GM18907 (cell line): ENCODE data around the gene A2ML1.
"Not testable (repeated sequence)": the region's sequence is repeated elsewhere in the genome, so short reads cannot be mapped to it uniquely, and the experiment has no call there.

Experiments
- ATAC-seq: cut with Tn5 transposase; IDR thresholded peaks from one replicate; pipeline ENCODE4 v1.9.1; 2021; ENCODE audit warnings: mild to moderate bottlenecking, moderate library complexity; ENCODE audit not compliant: unreplicated experiment

Gene A2ML1

DNA sequence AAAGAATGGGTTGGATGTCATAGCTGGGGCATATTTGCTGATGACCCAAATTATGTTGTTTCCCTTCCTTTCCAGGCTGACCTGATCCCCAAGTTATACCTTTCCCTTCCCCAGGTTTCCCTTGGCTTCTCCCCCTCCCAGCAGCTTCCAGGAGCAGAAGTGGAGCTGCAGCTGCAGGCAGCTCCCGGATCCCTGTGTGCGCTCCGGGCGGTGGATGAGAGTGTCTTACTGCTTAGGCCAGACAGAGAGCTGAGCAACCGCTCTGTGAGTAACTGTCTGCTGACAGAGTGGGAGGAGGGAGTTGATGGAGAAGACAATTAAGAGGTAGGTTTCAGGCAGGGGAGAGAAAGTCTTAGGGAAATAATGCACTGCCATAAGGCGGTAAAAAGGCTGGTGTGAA lies 25.0 kb downstream of the A2ML1 start:
- ATAC-seq = no peak

DNA sequence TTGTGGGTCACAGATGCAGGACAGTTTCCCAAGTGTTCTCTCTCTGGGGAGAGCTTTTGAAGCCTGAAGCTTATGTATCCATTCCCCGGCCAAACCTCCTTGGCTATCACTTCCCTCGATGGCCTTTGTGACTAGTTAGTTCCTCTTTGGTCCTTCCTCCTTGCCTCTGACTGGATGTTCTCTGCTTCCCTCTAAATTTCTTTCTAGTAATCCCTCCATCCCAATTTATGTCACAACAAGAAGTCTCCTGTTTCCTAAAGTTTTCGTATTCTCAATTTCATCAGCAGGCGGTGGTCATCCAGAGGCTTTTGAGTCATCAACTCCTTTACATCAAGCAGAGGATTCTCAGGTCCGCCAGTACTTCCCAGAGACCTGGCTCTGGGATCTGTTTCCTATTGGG lies 27.5 kb downstream of the A2ML1 start:
- ATAC-seq = no peak

DNA sequence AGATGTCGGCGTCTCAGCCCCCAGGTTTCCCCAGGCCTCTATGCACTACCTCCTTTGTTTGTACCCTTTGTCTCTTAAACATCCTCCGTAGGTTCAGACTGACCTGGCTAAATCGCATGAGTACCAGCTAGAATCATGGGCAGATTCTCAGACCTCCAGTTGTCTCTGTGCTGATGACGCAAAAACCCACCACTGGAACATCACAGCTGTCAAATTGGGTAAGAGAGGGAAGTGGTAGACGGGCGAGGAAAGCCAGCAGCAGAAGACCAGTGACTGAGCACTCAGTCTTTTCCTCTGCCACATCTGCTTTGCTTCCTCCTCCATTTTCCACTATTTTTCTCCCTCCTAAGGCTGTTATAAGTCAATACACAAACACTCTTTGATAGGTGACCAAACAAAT lies 29.7 kb downstream of the A2ML1 start:
- ATAC-seq = no peak

DNA sequence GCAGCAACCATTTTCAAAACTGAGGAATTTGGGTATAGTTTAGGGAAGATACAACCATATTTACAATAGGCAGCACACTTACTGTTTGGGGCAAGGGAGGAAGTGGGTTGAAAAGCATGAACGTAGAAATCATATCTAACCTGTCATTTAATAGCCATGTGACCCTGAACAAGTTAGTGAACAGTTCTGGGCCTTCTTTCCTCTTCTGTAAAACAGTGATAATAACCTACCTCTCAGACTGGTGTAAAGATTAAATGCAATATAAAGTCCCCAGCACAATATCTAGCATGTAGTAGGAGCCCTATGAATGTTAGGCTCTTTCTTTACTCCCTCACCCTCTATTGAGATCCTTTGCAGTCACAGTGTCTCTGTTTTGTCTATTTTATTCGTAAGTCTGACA lies 33.5 kb downstream of the A2ML1 start:
- no peak for ATAC-seq

DNA sequence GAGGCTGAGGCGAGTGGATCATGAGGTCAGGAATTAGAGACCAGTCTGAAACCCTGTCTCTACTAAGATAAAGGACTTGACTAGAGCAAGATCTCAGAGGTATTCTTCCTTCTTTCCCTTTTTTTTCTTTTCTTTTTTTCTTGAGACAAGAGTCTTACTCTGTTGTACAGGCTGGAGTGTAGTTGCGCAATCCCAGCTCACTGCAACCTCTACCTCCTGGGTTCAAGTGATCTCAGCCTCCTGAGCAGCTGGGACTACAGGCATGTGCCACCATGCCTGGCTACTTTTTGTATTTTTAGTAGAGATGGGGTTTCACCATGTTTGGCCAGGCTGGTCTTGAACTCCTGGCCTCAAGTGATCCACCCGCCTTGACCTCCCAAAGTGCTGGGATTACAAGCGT lies 37.0 kb downstream of the A2ML1 start:
- not testable (repeated sequence) for ATAC-seq

DNA sequence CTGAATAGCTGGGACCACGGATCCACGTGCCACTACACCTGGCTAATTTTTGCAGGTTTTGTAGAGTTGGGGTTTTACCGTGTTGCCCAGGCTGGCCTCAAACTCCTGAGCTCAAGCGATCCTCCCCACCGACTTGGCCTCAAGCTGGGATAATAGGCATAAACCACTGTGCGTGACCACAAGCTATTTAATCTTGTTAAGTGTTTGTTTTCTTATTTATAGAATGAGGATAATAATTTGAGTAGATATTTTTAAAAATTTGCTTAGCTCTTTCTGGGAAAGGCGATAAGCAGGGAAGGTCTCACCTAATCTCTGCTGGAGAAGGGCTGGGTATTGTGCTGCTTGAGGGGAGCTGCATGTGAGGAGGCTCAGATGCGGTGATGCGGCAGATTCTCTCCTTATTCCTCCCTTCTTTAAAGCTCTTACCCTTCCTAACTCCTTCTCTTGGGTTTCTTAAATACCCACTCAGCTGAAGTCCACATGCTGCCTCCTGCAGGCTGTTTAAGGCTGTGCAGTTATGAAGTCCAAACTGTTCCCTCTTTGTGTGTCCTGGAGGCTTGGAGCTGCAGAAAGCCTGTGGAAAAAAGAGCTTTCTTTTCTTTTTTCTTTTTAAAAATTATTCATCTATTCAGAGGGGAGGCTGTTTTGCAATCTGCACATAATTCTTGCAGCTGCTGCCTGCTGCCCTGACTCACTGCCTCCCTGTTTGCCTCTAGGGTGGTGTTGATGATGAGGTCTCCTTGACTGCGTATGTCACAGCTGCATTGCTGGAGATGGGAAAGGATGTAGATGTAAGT lies 37.9 kb downstream of the A2ML1 start:
- no peak for ATAC-seq

GRCh38 chr12:8866429-8866828 lies 44.0 kb downstream of the A2ML1 start:
- ATAC-seq = no peak

DNA sequence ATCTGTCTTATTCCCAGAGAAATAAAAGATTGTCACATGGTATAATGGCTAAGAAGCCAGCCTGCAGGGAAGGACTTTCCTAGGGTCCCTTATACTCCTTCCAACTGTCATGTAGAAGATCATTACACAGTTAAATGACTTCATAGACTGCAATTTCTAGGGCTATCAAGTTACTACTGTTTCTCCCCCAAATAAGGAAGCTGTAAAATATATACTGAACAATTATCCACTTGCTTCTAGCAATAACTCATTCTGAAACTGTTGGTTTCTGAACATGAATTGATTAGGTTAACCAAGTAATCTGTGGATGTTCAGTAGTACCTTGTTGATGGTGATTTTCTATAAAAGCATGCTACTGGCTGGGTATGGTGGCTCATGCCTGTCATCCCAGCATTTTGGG lies 44.6 kb downstream of the A2ML1 start:
- no peak for ATAC-seq

- ATAC-seq = no peak
Observed at GRCh38 chr12:8867786-8868185, 45.4 kb downstream of the A2ML1 start.

GRCh38 chr12:8870586-8870985 lies 48.2 kb downstream of the A2ML1 start:
- ATAC-seq = no peak

DNA sequence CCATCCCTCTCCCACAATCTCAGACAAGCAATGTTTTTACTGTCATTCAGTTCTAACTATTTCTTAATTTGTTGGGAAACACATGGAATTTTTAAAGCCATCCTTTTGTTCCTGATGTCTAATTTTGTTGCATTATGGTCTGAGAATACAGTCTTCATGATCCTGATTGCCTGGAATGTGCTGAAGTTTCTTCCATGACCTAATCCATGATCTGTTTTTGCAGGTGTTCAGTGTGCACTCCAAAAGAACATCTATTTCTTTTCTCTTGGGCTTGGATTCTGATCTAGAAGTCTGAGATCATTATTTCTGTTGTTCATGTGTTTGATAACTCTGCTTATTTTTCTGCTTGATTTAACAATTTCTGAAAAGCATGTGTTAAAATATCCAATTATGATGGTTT lies 48.6 kb downstream of the A2ML1 start:
- no peak for ATAC-seq

- no peak for ATAC-seq
Observed at GRCh38 chr12:8876887-8877286, 54.5 kb downstream of the A2ML1 start.

DNA sequence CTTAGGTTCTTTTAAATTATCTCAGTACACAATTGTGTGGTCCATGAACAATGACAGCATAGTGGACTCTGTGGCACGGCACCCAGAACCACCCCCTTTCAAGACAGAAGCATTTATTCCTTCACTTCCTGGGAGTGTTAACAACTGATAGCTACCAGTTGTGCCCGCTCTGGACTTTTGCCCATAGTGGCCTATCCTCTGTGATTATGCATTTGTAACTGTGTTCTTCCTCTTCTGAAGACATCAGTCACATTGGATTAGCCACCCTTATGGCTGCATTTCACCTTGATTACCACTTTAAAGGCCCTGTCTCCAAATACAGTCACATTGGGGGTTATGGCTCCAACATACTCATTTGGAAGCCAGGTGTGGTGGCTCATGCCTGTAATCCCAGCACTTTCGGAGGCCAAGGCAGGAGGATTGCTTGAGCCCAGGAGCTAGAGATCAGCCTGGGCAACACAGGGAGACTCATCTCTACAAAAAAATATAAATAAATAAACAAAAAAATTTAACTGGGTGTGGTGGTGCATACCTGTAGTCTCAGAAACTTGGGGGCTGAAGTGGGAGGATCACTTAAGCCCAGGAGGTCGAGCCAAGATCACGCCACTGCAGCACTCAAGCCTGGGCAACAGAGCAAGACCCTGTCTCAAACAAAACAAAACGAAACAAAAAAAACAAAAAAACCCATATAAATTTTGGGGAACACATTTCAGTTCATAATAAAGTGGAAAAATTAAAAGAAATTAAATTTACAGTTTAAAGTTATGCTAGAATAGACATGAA lies 64.3 kb downstream of the A2ML1 start:
- ATAC-seq = no peak

DNA sequence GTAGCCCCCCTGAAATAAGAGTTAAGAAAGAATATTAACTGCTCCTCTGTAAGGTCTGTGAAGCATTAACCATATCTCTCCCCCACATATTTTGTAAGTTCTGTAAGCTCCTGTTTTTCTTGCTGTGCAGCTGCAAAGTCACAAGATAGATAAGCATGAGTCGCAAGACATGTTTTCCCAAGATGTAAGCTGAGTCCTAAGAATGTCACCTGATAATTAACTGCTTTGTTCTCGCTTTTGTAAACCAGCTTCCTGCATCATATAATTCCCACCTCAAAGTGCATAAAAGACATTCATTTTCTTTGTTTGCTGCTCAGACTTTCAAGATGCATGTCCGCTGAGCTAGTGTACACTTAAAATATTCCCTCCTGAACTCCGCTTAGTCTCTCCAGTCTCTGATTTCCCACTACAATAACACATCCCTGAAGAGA lies 64.9 kb downstream of the A2ML1 start:
- no peak for ATAC-seq

DNA sequence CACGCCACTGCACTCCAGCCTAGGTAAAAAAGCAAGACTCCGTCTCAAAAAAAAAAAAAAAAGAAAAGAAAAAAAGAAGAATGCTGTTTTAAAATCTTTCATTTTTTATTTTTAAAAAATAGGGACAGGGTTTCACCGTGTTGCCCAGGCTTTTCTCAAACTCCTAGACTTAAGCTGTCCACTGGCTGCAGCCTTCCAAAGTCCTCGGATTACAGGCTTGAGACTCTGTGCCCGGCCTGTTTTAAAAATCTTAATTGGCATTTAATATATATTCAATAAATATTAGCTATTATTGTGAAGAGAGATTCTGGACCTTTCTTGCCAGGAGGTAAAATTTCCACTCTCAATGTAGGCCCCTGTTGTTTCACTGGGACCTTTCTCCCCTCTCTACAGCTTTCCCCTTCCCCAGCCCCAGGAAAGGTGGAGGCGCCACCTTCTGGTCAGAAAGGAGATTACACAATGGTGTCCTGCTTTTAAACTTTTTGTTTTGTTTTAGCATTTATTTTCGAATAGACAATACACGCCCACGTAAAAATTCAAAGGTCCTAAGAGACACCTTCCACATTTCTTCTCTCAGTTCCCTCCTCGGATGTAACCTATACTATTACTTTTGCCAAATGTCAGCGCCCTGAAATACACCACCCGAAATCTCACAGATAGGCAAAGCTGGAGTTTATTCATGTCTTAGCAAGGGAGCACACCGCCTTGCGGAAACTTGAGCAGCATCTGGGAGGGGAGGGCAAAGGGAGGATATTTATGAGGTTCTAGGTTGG lies 68.1 kb downstream of the A2ML1 start:
- no peak for ATAC-seq

DNA sequence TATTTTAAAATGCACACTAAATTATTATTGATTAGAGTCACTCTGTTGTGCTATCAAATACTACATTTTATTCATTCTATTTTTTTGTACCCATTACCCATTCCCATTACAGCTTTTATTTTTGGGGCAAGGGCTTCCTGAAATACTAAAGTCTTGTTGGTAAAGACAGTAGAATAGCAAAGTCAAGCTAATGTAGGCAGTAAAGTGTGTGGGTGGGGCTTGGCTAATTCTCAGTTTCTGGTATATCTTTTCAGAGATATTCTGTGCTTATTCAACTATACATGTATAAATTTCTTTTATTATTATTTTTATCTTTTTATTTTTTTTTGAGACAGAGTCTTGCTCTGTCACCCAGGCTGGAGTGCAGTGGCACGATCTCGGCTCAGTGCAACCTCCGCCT lies 69.6 kb downstream of the A2ML1 start:
- ATAC-seq = no peak

GRCh38 chr12:8894378-8894777 lies 72.0 kb downstream of the A2ML1 start:
- no peak for ATAC-seq

GRCh38 chr12:8894986-8895385 lies 72.6 kb downstream of the A2ML1 start:
- no peak for ATAC-seq

DNA sequence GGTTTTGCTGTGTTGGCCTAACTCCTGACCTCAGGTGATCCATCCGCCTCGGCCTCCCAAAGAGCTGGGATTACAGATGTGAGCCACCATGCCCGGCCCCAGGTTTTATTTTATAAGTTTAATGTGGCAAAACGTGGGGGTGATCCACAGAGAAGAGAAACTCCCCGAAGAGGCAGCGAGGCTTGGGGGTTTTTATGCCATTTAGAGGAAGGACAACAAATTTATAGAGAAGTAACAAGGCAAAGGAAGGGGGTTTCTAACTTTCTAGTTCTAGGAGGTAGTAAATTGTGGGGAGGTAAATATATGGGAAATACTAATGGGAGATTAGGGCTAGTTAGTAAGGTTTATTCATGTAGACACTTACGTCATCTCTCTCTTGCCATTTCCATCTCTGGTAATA lies 74.7 kb downstream of the A2ML1 start:
- ATAC-seq = no peak

- no peak for ATAC-seq
Observed at GRCh38 chr12:8899830-8900229, 77.4 kb downstream of the A2ML1 start.

DNA sequence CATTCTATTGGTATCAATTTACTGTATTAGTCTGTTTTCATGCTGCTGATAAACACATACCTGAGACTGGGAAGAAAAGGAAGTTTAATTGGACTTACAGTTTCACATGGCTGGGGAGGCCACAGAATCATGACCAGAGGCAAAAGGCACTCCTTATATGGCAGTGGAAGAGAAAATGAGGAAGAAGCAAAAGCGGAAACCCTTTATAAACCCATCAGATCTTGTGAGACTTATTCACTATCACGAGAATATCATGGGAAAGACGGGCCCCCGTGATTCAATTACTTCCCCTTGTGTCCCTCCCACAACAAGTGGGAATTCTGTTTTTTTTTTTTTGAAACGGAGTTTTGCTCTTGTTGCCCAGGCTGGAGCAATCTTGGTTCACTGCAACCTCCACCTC lies 80.3 kb downstream of the A2ML1 start:
- ATAC-seq = not testable (repeated sequence)

- ATAC-seq = no peak
Observed at GRCh38 chr12:8903646-8904045, 81.2 kb downstream of the A2ML1 start.
